ENCODE measurements around the gene NTN3.

DNA sequence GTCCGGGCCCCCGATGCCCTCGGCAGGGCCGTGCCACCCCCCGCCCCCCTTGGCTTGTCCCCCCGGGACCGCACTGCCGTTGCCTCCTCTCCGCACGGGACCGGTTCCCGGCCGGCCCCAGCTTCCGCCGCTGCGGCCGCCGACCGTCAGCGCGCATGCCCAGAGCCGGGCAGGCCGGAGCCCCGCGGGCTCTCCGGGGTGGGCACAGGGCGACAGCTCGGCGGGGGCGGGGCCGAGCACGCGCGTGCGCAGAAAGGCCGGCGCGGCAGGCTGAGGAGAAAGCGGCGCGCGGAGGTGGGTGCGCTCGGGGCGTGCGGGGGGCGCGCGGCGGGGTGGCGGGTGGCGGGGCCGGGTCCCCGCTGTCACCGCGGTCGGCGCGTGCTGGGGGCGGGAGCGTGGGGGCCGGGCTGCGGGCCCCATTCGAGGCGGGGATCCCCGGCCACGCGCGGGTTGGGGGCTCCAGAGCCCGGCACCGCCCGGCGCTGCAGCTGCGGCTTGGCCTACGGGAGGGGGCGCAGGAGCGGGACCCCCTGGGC, 3.8 kb downstream of the NTN3 start, which contains the start of gene TBC1D24:
- TF ChIP-seq, protein P1, sequence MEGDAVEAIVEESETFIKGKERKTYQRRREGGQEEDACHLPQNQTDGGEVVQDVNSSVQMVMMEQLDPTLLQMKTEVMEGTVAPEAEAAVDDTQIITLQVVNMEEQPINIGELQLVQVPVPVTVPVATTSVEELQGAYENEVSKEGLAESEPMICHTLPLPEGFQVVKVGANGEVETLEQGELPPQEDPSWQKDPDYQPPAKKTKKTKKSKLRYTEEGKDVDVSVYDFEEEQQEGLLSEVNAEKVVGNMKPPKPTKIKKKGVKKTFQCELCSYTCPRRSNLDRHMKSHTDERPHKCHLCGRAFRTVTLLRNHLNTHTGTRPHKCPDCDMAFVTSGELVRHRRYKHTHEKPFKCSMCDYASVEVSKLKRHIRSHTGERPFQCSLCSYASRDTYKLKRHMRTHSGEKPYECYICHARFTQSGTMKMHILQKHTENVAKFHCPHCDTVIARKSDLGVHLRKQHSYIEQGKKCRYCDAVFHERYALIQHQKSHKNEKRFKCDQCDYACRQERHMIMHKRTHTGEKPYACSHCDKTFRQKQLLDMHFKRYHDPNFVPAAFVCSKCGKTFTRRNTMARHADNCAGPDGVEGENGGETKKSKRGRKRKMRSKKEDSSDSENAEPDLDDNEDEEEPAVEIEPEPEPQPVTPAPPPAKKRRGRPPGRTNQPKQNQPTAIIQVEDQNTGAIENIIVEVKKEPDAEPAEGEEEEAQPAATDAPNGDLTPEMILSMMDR (IDR thresholded peaks at IDR 0.05; ENCODE audit: low read length): no peak
- no peak for TF ChIP-seq EZH2 (IDR thresholded peaks at IDR 0.05; ENCODE audit: borderline replicate concordance, low read length)

All from OCI-LY1 (cell line).